Lower leg skin (tissue), 3 donors: ENCODE results near the gene SCRG1.

Experiments used
- CTCF ChIP-seq, 3 donors: fragments of 450-650 bp; IDR thresholded peaks; one replicate each; pipeline ENCODE4 v1.5.1; 2016; ENCODE audit warnings: antibody characterized with exemption in 3 of 3, mild to moderate bottlenecking in 3 of 3, moderate library complexity in 2 of 3
- POLR2A ChIP-seq, 2 donors: fragments of 450-650 bp; IDR thresholded peaks; one replicate each; pipeline ENCODE4 v1.6.1; 2016 to 2017; ENCODE audit warnings: antibody characterized with exemption in 2 of 2, mild to moderate bottlenecking in 1 of 2, moderate library complexity in 1 of 2

DNA sequence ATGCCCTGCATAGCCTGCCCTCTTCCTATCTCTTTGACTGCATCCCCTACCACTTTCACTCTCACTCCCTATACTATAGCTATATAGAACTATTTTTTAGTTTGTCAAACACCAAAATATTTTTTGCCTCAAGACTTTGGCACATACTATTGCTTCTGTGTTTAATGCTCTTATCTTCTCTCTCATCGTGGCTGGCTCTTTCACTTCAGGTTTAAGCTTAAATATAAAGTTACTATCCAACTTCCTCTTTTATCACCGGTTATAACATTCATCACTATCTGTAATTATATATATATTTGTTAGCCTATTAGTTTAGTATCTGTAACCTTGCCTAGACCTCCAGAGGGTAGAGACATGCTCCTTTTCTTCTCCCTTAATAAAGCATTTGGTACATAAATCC, 53.3 kb downstream of the SCRG1 start:
- TF ChIP-seq POLR2A (IDR thresholded peaks at IDR 0.05) (no peak), CTCF (IDR thresholded peaks at IDR 0.05) (no peak)
